ENCODE measurements around the gene MOBP. TPM values are rescaled to one million over a fixed set of nuclear protein-coding genes. Genes with fewer than 3 reads are reported as not detected.

Gene MOBP
- total RNA-seq, 2 experiments from 2014 or later: not detected

DNA sequence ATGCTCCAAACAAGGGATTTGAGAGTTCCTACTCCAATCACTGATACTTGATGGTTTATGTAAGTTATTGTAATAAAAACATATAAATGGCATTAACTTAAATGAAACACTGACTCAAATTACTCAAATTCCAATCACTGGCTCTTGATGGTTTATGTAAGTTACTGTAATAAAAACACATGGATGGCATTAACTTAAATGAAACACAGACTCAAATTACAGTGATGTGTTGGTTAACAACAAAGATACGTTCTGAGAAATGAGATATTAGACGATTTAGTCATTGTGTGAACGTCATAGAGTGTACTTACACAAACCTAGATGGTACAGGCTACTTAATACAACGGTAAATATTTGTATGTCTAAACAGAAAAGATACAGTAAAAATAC, 6.6 kb downstream of the MOBP start:
- ChIA-PET POLR2A (no interaction called here), CTCF (interaction anchor here (0.6 to 1.9 kb wide), 3 partner anchors 25 to 46 kb away, joined by 3 to 6 read pairs (median 5); no protein-coding TSS in a partner anchor)
- no peaks in the 10 kb centered on the region for H3K36me3 Mint-ChIP-seq (ENCODE audit: low read depth)
- H3K9me3 Mint-ChIP-seq (ENCODE audit: insufficient read depth): no peaks in the 10 kb centered on the region
- H3K27ac Mint-ChIP-seq: no peak overlapping the region
- H3K27me3 Mint-ChIP-seq (ENCODE audit: low read depth): peaks cover 16% of the 10 kb centered on the region
- DNase-seq (no peak), ATAC-seq (no peak)
- H3K4me1 Mint-ChIP-seq (ENCODE audit: low read depth): no peaks in the 10 kb centered on the region
- H3K4me3 Mint-ChIP-seq: no peak overlapping the region

DNA sequence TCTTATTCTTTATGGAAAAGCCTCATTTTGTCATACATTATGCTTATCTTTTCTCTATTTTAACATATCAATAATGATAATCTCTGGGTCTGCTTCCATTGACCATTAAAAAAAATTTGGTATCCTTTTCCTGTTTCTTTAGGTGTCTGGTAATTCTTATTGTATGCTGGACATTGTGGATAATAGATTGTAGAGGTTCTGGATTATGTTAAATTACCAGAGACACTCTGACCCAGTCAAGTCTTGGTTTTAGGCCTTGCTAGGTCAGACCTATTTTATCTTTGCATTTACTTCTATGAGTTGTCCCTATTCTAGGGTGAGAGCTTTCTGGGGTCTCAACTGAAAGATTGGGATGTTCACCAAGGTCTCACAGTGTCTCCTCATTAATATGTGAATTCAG, 9.3 kb downstream of the MOBP start:
- DNase-seq: no peak
- H3K4me1 Mint-ChIP-seq (ENCODE audit: low read depth): no peaks in the 10 kb centered on the region
- no peaks in the 10 kb centered on the region for H3K36me3 Mint-ChIP-seq (ENCODE audit: low read depth)
- H3K9me3 Mint-ChIP-seq (ENCODE audit: insufficient read depth): no peaks in the 10 kb centered on the region
- CTCF ChIA-PET: interaction anchor here (1.2 kb wide), 1 partner anchor 29 kb away, joined by 5 read pairs; no protein-coding TSS in a partner anchor
- H3K27ac Mint-ChIP-seq: no peak overlapping the region
- POLR2A ChIA-PET: no interaction called here
- peaks cover 16% of the 10 kb centered on the region for H3K27me3 Mint-ChIP-seq (ENCODE audit: low read depth)
- H3K4me3 Mint-ChIP-seq: no peak overlapping the region
- ATAC-seq: no peak

DNA sequence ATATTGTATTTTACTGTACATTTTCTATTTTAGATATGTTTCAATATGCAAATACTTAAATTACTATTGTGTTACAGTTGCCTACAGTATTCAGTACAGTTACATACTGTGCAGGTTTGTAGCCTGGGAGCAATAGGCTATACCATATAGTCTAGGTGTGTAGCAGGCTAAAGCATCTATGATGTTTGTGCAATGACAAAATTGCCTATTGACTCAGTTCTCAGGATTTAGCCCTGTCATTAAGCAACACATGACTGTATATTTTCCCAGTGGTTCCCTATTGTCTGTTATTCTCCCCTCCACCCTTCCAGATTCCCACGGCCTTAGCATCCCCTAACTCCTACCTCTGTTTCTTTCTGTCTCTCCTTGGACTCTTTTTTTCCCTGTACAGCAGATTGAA, 10.7 kb downstream of the MOBP start:
- ChIA-PET CTCF (no interaction called here), POLR2A (no interaction called here)
- peaks cover 16% of the 10 kb centered on the region for H3K27me3 Mint-ChIP-seq (ENCODE audit: low read depth)
- no peaks in the 10 kb centered on the region for H3K4me1 Mint-ChIP-seq (ENCODE audit: low read depth)
- H3K4me3 Mint-ChIP-seq: no peak overlapping the region
- H3K27ac Mint-ChIP-seq: no peak overlapping the region
- ATAC-seq (no peak), DNase-seq (no peak)
- no peaks in the 10 kb centered on the region for H3K36me3 Mint-ChIP-seq (ENCODE audit: low read depth)
- no peaks in the 10 kb centered on the region for H3K9me3 Mint-ChIP-seq (ENCODE audit: insufficient read depth)

DNA sequence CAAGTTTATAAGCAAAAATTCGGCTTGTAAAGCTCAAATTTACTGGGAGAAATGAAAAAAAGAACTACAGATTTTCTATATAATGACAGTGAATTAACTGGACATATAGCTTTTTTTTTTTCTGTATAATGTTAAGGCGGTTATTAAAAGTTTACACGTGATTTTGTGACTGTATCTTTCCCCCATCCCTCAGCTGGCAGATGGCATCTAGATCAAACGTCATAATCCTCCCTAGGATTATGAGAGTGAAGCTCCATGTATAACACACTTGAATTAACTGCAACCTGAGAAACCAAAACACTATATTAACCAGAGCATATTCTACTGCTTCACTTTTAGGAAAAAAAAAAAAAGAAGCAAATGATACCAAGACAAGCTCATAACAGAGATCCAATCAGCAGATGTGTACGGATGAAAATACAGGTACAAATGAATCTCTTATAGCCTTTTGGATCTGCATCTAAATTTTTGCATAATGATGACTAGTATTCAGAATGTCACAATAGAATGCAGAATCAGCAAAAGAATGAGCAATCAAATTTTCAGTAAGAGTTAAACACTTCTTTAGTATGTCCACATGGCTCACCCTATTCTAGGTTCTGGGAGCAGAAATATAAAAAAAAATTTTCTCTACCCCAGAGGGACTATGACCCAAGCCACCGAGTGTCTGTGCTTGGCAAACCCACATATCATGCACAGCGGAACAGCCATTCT, 12.4 kb downstream of the MOBP start:
- Mint-ChIP-seq H3K27ac (no peak overlapping the region), H3K4me3 (no peak overlapping the region), H3K9me3 (ENCODE audit: insufficient read depth) (no peaks in the 10 kb centered on the region), H3K27me3 (ENCODE audit: low read depth) (peaks cover 8% of the 10 kb centered on the region), H3K36me3 (ENCODE audit: low read depth) (no peaks in the 10 kb centered on the region), H3K4me1 (ENCODE audit: low read depth) (no peaks in the 10 kb centered on the region)
- no peak for DNase-seq
- ChIA-PET CTCF (interaction anchor here (1.1 kb wide), 1 partner anchor 32 kb away, joined by 3 read pairs; no protein-coding TSS in a partner anchor), POLR2A (no interaction called here)
- ATAC-seq: no peak

DNA sequence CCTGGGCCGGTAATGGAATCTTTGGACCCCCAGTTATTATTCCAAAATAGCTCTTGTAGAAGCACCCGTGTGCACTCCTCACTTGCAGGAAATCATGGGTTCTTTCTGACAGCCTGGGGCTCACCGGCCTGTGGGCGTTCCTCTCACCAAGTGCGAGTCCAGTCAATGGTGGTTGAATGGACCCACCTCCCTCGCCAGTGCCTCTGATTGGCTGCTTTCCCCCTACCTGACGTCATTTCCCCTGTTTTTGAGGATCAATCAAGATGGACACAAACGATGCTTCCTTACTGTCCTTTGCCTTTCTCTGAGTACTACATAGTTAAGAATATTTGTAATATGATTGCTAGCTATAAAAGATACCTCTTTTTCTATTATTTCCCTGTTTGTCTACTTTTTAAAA, 18.1 kb downstream of the MOBP start:
- no peak for ATAC-seq
- ChIA-PET POLR2A (interaction anchor here (0.7 kb wide), 1 partner anchor 46 kb away, joined by 3 read pairs; no protein-coding TSS in a partner anchor), CTCF (interaction anchor here (1.2 to 2.2 kb wide), 2 partner anchors 14 to 38 kb away, joined by 3 to 7 read pairs; no protein-coding TSS in a partner anchor)
- no peaks in the 10 kb centered on the region for H3K9me3 Mint-ChIP-seq (ENCODE audit: insufficient read depth)
- H3K27me3 Mint-ChIP-seq (ENCODE audit: low read depth): peaks cover 17% of the 10 kb centered on the region
- no peaks in the 10 kb centered on the region for H3K4me1 Mint-ChIP-seq (ENCODE audit: low read depth)
- no peak overlapping the region for H3K27ac Mint-ChIP-seq
- no peak overlapping the region for H3K4me3 Mint-ChIP-seq
- no peak for DNase-seq
- no peaks in the 10 kb centered on the region for H3K36me3 Mint-ChIP-seq (ENCODE audit: low read depth)

DNA sequence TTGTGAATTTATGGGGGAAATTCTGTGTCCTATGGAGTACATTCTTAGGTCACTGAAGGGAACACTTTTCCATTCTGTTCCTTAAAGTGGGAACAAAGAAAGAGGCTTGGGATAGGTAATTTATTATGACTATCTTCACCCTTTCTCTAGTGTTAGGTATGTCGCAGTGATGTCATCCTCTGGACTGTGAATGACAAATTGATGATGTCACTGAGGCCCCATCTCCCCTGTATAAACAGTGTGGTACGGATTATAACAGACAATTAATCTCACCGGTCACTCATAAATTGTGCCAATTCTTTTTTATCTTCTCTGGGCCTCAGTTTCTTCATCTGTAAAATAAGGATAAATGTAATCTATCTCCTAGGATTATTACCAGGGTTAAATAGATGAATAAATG, 23.5 kb downstream of the MOBP start:
- no peak overlapping the region for H3K4me3 Mint-ChIP-seq
- peaks cover 46% of the 10 kb centered on the region for H3K4me1 Mint-ChIP-seq (ENCODE audit: low read depth)
- H3K9me3 Mint-ChIP-seq (ENCODE audit: insufficient read depth): no peaks in the 10 kb centered on the region
- peaks cover 22% of the 10 kb centered on the region for H3K27me3 Mint-ChIP-seq (ENCODE audit: low read depth)
- no peaks in the 10 kb centered on the region for H3K36me3 Mint-ChIP-seq (ENCODE audit: low read depth)
- H3K27ac Mint-ChIP-seq: no peak overlapping the region
- ChIA-PET CTCF (interaction anchor here (1.9 kb wide), 1 partner anchor 44 kb away, joined by 9 read pairs; no protein-coding TSS in a partner anchor), POLR2A (no interaction called here)
- DNase-seq: no peak
- no peak for ATAC-seq

DNA sequence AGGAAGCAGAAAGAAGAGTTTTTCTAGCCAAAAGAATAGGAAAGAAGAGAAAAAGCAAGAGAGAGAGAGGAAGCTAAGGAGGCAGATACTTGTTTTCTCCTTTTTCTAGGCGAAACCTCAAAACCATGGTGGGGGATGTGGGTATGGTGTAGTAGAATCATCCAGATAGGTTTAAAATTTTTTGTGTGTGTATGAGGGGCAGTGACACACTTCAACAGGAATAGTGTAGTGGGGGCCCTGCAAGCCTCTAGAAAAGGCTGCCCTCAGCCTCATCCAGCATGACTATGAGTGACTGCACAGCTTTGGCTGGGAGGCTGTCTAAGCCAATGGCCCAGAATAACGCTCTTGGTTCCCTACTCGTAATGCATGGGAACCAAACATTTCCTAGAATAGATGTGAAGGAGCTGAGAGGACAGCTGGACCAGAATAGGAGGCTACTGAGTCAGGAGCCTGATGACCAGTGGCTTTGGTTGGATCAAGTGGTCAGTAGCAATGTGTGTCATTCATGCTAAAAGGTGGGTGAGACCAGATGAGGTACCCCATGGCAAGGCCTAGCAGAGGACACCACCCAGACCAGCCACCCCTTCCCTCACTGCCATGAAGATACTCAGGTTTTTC, 24.4 kb downstream of the MOBP start:
- no peak overlapping the region for H3K4me3 Mint-ChIP-seq
- ATAC-seq (peak; percentile 74), DNase-seq (peak; percentile 71)
- peaks cover 46% of the 10 kb centered on the region for H3K4me1 Mint-ChIP-seq (ENCODE audit: low read depth)
- CTCF ChIA-PET: interaction anchor here (1.9 kb wide), 1 partner anchor 45 kb away, joined by 9 read pairs; no protein-coding TSS in a partner anchor
- POLR2A ChIA-PET: no interaction called here
- peak overlapping the region; percentile 79 for H3K27ac Mint-ChIP-seq
- peaks cover 22% of the 10 kb centered on the region for H3K27me3 Mint-ChIP-seq (ENCODE audit: low read depth)
- H3K9me3 Mint-ChIP-seq (ENCODE audit: insufficient read depth): no peaks in the 10 kb centered on the region
- H3K36me3 Mint-ChIP-seq (ENCODE audit: low read depth): no peaks in the 10 kb centered on the region

DNA sequence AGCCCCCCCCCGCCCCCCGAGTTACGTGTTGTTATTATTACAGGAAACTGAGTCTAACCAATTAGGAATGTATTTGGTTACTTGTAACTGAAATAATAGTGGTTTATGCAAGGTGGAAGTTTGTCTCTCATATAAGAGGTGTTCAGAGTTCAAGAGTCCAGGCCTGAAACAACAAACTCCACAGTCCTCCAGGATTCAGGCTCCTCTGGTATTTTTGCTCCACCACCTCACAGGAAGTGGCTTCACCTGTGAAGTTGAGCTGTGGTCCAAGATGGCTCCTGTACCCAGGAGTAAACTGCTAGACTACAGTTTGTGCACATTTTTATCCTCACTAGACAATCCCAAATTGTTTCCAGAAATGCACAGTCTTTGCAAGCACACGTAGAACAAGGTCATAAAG, 27.3 kb downstream of the MOBP start:
- ChIA-PET POLR2A (no interaction called here), CTCF (interaction anchor here (1.4 kb wide), 1 partner anchor 47 kb away, joined by 9 read pairs; no protein-coding TSS in a partner anchor)
- H3K4me3 Mint-ChIP-seq: no peak overlapping the region
- no peaks in the 10 kb centered on the region for H3K9me3 Mint-ChIP-seq (ENCODE audit: insufficient read depth)
- ATAC-seq: no peak
- H3K27ac Mint-ChIP-seq: no peak overlapping the region
- H3K36me3 Mint-ChIP-seq (ENCODE audit: low read depth): no peaks in the 10 kb centered on the region
- no peak for DNase-seq
- H3K4me1 Mint-ChIP-seq (ENCODE audit: low read depth): peaks cover 55% of the 10 kb centered on the region
- H3K27me3 Mint-ChIP-seq (ENCODE audit: low read depth): peaks cover 20% of the 10 kb centered on the region

DNA sequence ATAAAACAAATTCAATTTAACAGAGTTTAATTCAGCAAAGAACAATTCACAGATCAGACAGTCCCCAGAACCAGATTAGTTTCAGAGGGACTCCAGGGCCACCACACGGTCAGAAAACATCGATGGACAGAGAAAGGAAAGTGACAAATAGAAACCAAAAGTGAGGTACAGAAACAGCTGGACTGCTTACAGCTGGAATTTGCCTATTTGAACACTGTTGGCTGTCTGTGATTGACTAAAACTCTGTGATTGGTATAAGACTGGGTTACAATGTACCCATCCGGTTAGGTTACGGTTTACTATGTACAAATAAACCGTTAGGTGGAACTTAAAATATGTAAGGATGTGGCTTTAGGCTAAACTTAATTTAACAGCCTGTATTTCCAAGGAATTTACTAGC, 30.3 kb downstream of the MOBP start:
- no peak for ATAC-seq
- Mint-ChIP-seq H3K27ac (no peak overlapping the region), H3K4me1 (ENCODE audit: low read depth) (peaks cover 39% of the 10 kb centered on the region), H3K9me3 (ENCODE audit: insufficient read depth) (no peaks in the 10 kb centered on the region), H3K4me3 (no peak overlapping the region), H3K27me3 (ENCODE audit: low read depth) (peaks cover 41% of the 10 kb centered on the region), H3K36me3 (ENCODE audit: low read depth) (no peaks in the 10 kb centered on the region)
- ChIA-PET POLR2A (no interaction called here), CTCF (interaction anchor here (0.9 to 5.0 kb wide), 8 partner anchors 8 to 85 kb away, joined by 3 to 76 read pairs (median 7); no protein-coding TSS in a partner anchor)
- DNase-seq: no peak

DNA sequence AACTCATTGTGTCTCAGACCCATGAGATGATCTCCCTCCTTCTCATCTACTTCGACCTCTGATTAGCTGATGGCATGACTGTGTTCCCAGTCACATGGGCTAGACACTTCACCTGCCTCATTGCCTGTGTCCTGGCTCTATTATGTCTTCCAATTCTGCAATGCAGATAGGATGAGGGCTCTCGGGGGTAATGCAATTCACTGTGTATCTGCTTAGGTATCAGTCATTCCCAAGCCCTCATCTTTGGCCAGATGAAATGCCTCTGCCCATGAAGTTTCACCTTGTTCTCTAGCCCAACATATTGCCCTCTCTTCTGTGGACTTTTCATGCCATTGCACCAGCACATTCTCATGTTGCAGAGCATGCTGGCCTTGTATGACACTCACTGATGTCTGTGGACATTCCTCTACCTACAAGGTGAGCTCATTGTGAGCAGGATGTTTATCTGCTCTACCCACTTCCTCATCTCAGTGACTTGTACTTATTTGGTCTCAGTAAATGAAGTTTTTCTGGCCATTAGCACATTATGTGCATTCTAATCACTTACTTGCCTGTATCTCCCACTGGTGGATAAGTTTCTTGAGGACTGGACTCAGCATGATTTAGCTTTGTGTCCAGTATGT, 32.3 kb downstream of the MOBP start:
- DNase-seq (no peak), ATAC-seq (no peak)
- Mint-ChIP-seq H3K9me3 (ENCODE audit: insufficient read depth) (no peaks in the 10 kb centered on the region), H3K36me3 (ENCODE audit: low read depth) (no peaks in the 10 kb centered on the region), H3K4me3 (no peak overlapping the region), H3K27me3 (ENCODE audit: low read depth) (peaks cover 51% of the 10 kb centered on the region), H3K27ac (no peak overlapping the region), H3K4me1 (ENCODE audit: low read depth) (peaks cover 23% of the 10 kb centered on the region)
- POLR2A ChIA-PET: no interaction called here
- CTCF ChIA-PET: interaction anchor here (0.6 to 5.0 kb wide), 13 partner anchors 13 to 310 kb away, joined by 3 to 76 read pairs (median 4); no protein-coding TSS in a partner anchor

DNA sequence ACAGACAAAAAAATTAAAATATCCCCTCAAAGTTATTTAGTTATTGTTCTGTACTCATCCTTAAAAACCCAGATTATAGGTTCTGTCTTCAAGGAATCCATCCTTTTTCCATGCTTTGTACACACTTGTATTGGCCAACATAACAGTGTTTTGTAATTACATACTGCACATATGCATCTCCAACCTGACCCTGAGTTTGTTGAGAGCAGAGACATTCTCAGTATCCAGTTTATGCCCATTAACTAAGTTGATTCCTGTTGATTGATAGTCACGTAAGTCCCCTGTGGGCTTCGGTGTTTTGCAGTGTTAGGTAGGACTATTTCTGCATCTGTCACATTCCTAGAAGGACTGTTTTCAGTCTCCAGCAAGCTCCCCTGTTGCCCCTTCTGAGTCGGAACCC, 33.6 kb downstream of the MOBP start:
- ChIA-PET CTCF (interaction anchor here (5.0 kb wide), 1 partner anchor 53 kb away, joined by 76 read pairs; no protein-coding TSS in a partner anchor), POLR2A (no interaction called here)
- Mint-ChIP-seq H3K27ac (no peak overlapping the region), H3K9me3 (ENCODE audit: insufficient read depth) (no peaks in the 10 kb centered on the region), H3K4me1 (ENCODE audit: low read depth) (peaks cover 14% of the 10 kb centered on the region), H3K27me3 (ENCODE audit: low read depth) (peaks cover 53% of the 10 kb centered on the region), H3K4me3 (no peak overlapping the region), H3K36me3 (ENCODE audit: low read depth) (no peaks in the 10 kb centered on the region)
- ATAC-seq (no peak), DNase-seq (no peak)
